Loucy (cell line): ENCODE data around the gene TBC1D20.

Experiments
- CTCF ChIP-seq: fragments of 200-600 bp; sonication (generic); conservative IDR thresholded peaks from 2 replicates; pipeline ENCODE4 v1.5.1; 2014; ENCODE audit warnings: mild to moderate bottlenecking, antibody characterized with exemption, low read length
- EZH2phosphoT487 ChIP-seq: fragments of 200-600 bp; IDR thresholded peaks from 2 replicates; pipeline ENCODE4 v1.6.1; 2018; ENCODE audit warnings: antibody characterized with exemption, mild to moderate bottlenecking, moderate library complexity, borderline replicate concordance

- no peak for TF ChIP-seq CTCF
- no peak for TF ChIP-seq EZH2phosphoT487
Observed at GRCh38 chr20:430091-430999, 32.0 kb downstream of the TBC1D20 start.
